ENCODE data around the gene NUP205. TPM values are rescaled to one million over a fixed set of nuclear protein-coding genes. Genes with fewer than 3 reads are reported as not detected.
"Not testable (repeated sequence)": the region's sequence is repeated elsewhere in the genome, so short reads cannot be mapped to it uniquely, and the experiment has no call there.

NUP205 gene
- total and polyA plus RNA-seq, 2 donors = 50.9 to 68.2 TPM

GRCh38 chr7:135639690-135640089 is 82.0 kb downstream of the NUP205 start:
- DNase-seq (ENCODE audit: low read depth in 6 of 9, low spot score in 9 of 9); H3K9me3 ChIP-seq (ENCODE audit: control insufficient read depth in 2 of 2, insufficient read depth in 1 of 2, low read length in 1 of 2); H3K4me1 ChIP-seq (ENCODE audit: control insufficient read depth in 2 of 2, insufficient read depth in 2 of 2, low read length in 2 of 2); H3K27ac ChIP-seq (ENCODE audit: low read depth in 1 of 2, low read length in 1 of 2); H3K27me3 ChIP-seq (ENCODE audit: control insufficient read depth in 2 of 2, insufficient read depth in 1 of 2, low read length in 1 of 2); H3K4me3 ChIP-seq (ENCODE audit: low read length in 2 of 2): not testable (repeated sequence)
- peaks cover 23 to 80% of the 10 kb centered on the region in 2 donors for H3K36me3 ChIP-seq (ENCODE audit: control insufficient read depth in 2 of 2, insufficient read depth in 2 of 2, low read length in 1 of 2)

- no peaks in the 10 kb centered on the region for H3K4me1 ChIP-seq (ENCODE audit: control insufficient read depth in 2 of 2, insufficient read depth in 2 of 2, low read length in 2 of 2)
- no peaks in the 10 kb centered on the region for H3K27me3 ChIP-seq (ENCODE audit: control insufficient read depth in 2 of 2, insufficient read depth in 1 of 2, low read length in 1 of 2)
- H3K27ac ChIP-seq (ENCODE audit: low read depth in 1 of 2, low read length in 1 of 2) = no peak overlapping the region
- 97% methylated on average over 3 of the region's 3 CpGs for WGBS
- H3K36me3 ChIP-seq (ENCODE audit: control insufficient read depth in 2 of 2, insufficient read depth in 2 of 2, low read length in 1 of 2) = peaks cover 41 to 72% of the 10 kb centered on the region in 2 donors
- no peak for DNase-seq (ENCODE audit: low read depth in 6 of 9, low spot score in 9 of 9)
- H3K4me3 ChIP-seq (ENCODE audit: low read length in 2 of 2) = no peak overlapping the region
- H3K9me3 ChIP-seq (ENCODE audit: control insufficient read depth in 2 of 2, insufficient read depth in 1 of 2, low read length in 1 of 2) = no peaks in the 10 kb centered on the region
These were observed 86.4 kb downstream of the NUP205 start for GRCh38 chr7:135644154-135644553.

- WGBS = 94% methylated on average over 3 of the region's 3 CpGs
- H3K4me1 ChIP-seq (ENCODE audit: control insufficient read depth in 2 of 2, insufficient read depth in 2 of 2, low read length in 2 of 2) = no peaks in the 10 kb centered on the region
- DNase-seq (ENCODE audit: low read depth in 6 of 9, low spot score in 9 of 9) = no peak
- no peak overlapping the region for H3K27ac ChIP-seq (ENCODE audit: low read depth in 1 of 2, low read length in 1 of 2)
- no peaks in the 10 kb centered on the region for H3K27me3 ChIP-seq (ENCODE audit: control insufficient read depth in 2 of 2, insufficient read depth in 1 of 2, low read length in 1 of 2)
- H3K4me3 ChIP-seq (ENCODE audit: low read length in 2 of 2) = no peak overlapping the region
- H3K36me3 ChIP-seq (ENCODE audit: control insufficient read depth in 2 of 2, insufficient read depth in 2 of 2, low read length in 1 of 2) = peaks cover 38 to 70% of the 10 kb centered on the region in 2 donors
- no peaks in the 10 kb centered on the region for H3K9me3 ChIP-seq (ENCODE audit: control insufficient read depth in 2 of 2, insufficient read depth in 1 of 2, low read length in 1 of 2)
These were observed 87.0 kb downstream of the NUP205 start for GRCh38 chr7:135644729-135645128.

GRCh38 chr7:135645296-135645904 is 87.7 kb downstream of the NUP205 start:
- WGBS = 69% methylated on average over 6 of the region's 6 CpGs
- Histone ChIP-seq H3K4me1 (ENCODE audit: control insufficient read depth in 2 of 2, insufficient read depth in 2 of 2, low read length in 2 of 2) (no peaks in the 10 kb centered on the region), H3K27ac (ENCODE audit: low read depth in 1 of 2, low read length in 1 of 2) (no peak overlapping the region), H3K4me3 (ENCODE audit: low read length in 2 of 2) (no peak overlapping the region), H3K9me3 (ENCODE audit: control insufficient read depth in 2 of 2, insufficient read depth in 1 of 2, low read length in 1 of 2) (no peaks in the 10 kb centered on the region), H3K36me3 (ENCODE audit: control insufficient read depth in 2 of 2, insufficient read depth in 2 of 2, low read length in 1 of 2) (peaks cover 38 to 66% of the 10 kb centered on the region in 2 donors), H3K27me3 (ENCODE audit: control insufficient read depth in 2 of 2, insufficient read depth in 1 of 2, low read length in 1 of 2) (no peaks in the 10 kb centered on the region)
- peak in 6 of 9 donors; percentile 13 to 61 (median 27) for DNase-seq (ENCODE audit: low read depth in 6 of 9, low spot score in 9 of 9)

- Histone ChIP-seq H3K36me3 (ENCODE audit: control insufficient read depth in 2 of 2, insufficient read depth in 2 of 2, low read length in 1 of 2) (peaks cover 37 to 50% of the 10 kb centered on the region in 2 donors), H3K27me3 (ENCODE audit: control insufficient read depth in 2 of 2, insufficient read depth in 1 of 2, low read length in 1 of 2) (no peaks in the 10 kb centered on the region), H3K9me3 (ENCODE audit: control insufficient read depth in 2 of 2, insufficient read depth in 1 of 2, low read length in 1 of 2) (no peaks in the 10 kb centered on the region), H3K27ac (ENCODE audit: low read depth in 1 of 2, low read length in 1 of 2) (no peak overlapping the region), H3K4me1 (ENCODE audit: control insufficient read depth in 2 of 2, insufficient read depth in 2 of 2, low read length in 2 of 2) (no peaks in the 10 kb centered on the region), H3K4me3 (ENCODE audit: low read length in 2 of 2) (no peak overlapping the region)
- no peak for DNase-seq (ENCODE audit: low read depth in 6 of 9, low spot score in 9 of 9)
- 97% methylated on average over 1 of the region's 1 CpG for WGBS
These were observed 90.0 kb downstream of the NUP205 start for GRCh38 chr7:135647755-135648154.

GRCh38 chr7:135648235-135648634 is 90.5 kb downstream of the NUP205 start:
- DNase-seq (ENCODE audit: low read depth in 6 of 9, low spot score in 9 of 9) = no peak
- Histone ChIP-seq H3K4me1 (ENCODE audit: control insufficient read depth in 2 of 2, insufficient read depth in 2 of 2, low read length in 2 of 2) (no peaks in the 10 kb centered on the region), H3K4me3 (ENCODE audit: low read length in 2 of 2) (no peak overlapping the region), H3K36me3 (ENCODE audit: control insufficient read depth in 2 of 2, insufficient read depth in 2 of 2, low read length in 1 of 2) (peaks cover 34 to 47% of the 10 kb centered on the region in 2 donors), H3K9me3 (ENCODE audit: control insufficient read depth in 2 of 2, insufficient read depth in 1 of 2, low read length in 1 of 2) (no peaks in the 10 kb centered on the region), H3K27me3 (ENCODE audit: control insufficient read depth in 2 of 2, insufficient read depth in 1 of 2, low read length in 1 of 2) (no peaks in the 10 kb centered on the region), H3K27ac (ENCODE audit: low read depth in 1 of 2, low read length in 1 of 2) (no peak overlapping the region)
- WGBS = 99% methylated on average over 7 of the region's 7 CpGs

GRCh38 chr7:135650831-135651573 is 93.3 kb downstream of the NUP205 start:
- Histone ChIP-seq H3K36me3 (ENCODE audit: control insufficient read depth in 2 of 2, insufficient read depth in 2 of 2, low read length in 1 of 2) (peaks cover 21 to 22% of the 10 kb centered on the region in 2 donors), H3K4me1 (ENCODE audit: control insufficient read depth in 2 of 2, insufficient read depth in 2 of 2, low read length in 2 of 2) (no peaks in the 10 kb centered on the region), H3K4me3 (ENCODE audit: low read length in 2 of 2) (no peak overlapping the region), H3K27ac (ENCODE audit: low read depth in 1 of 2, low read length in 1 of 2) (no peak overlapping the region), H3K9me3 (ENCODE audit: control insufficient read depth in 2 of 2, insufficient read depth in 1 of 2, low read length in 1 of 2) (no peaks in the 10 kb centered on the region), H3K27me3 (ENCODE audit: control insufficient read depth in 2 of 2, insufficient read depth in 1 of 2, low read length in 1 of 2) (no peaks in the 10 kb centered on the region)
- no peak for DNase-seq (ENCODE audit: low read depth in 6 of 9, low spot score in 9 of 9)
- 93% methylated on average over 15 of the region's 15 CpGs for WGBS

- WGBS = 97% methylated on average over 12 of the region's 12 CpGs
- H3K27me3 ChIP-seq (ENCODE audit: control insufficient read depth in 2 of 2, insufficient read depth in 1 of 2, low read length in 1 of 2) = no peaks in the 10 kb centered on the region
- no peaks in the 10 kb centered on the region for H3K4me1 ChIP-seq (ENCODE audit: control insufficient read depth in 2 of 2, insufficient read depth in 2 of 2, low read length in 2 of 2)
- H3K27ac ChIP-seq (ENCODE audit: low read depth in 1 of 2, low read length in 1 of 2) = no peak overlapping the region
- no peaks in the 10 kb centered on the region for H3K9me3 ChIP-seq (ENCODE audit: control insufficient read depth in 2 of 2, insufficient read depth in 1 of 2, low read length in 1 of 2)
- no peak for DNase-seq (ENCODE audit: low read depth in 6 of 9, low spot score in 9 of 9)
- H3K4me3 ChIP-seq (ENCODE audit: low read length in 2 of 2) = no peak overlapping the region
- H3K36me3 ChIP-seq (ENCODE audit: control insufficient read depth in 2 of 2, insufficient read depth in 2 of 2, low read length in 1 of 2) = peaks cover 6 to 8% of the 10 kb centered on the region in 2 donors
These were observed 95.8 kb downstream of the NUP205 start for GRCh38 chr7:135653340-135654080.

GRCh38 chr7:135658564-135658963 is 100.8 kb downstream of the NUP205 start:
- Histone ChIP-seq H3K4me3 (ENCODE audit: low read length in 2 of 2) (no peak overlapping the region), H3K4me1 (ENCODE audit: control insufficient read depth in 2 of 2, insufficient read depth in 2 of 2, low read length in 2 of 2) (peaks cover 8 to 12% of the 10 kb centered on the region in 2 donors), H3K27ac (ENCODE audit: low read depth in 1 of 2, low read length in 1 of 2) (no peak overlapping the region), H3K36me3 (ENCODE audit: control insufficient read depth in 2 of 2, insufficient read depth in 2 of 2, low read length in 1 of 2) (no peaks in the 10 kb centered on the region), H3K9me3 (ENCODE audit: control insufficient read depth in 2 of 2, insufficient read depth in 1 of 2, low read length in 1 of 2) (no peaks in the 10 kb centered on the region), H3K27me3 (ENCODE audit: control insufficient read depth in 2 of 2, insufficient read depth in 1 of 2, low read length in 1 of 2) (no peaks in the 10 kb centered on the region)
- DNase-seq (ENCODE audit: low read depth in 6 of 9, low spot score in 9 of 9) = no peak
- WGBS = 97% methylated on average over 5 of the region's 5 CpGs
